Effector CD4-positive, alpha-beta T cell (primary cell): ENCODE results near the gene PIGN.
"Not testable (repeated sequence)": the region's sequence is repeated elsewhere in the genome, so short reads cannot be mapped to it uniquely, and the experiment has no call there.

Source experiments
- DNase-seq: peaks from one replicate; pipeline ENCODE4 v3.0.0-alpha.2; 2020

The PIGN gene

DNA sequence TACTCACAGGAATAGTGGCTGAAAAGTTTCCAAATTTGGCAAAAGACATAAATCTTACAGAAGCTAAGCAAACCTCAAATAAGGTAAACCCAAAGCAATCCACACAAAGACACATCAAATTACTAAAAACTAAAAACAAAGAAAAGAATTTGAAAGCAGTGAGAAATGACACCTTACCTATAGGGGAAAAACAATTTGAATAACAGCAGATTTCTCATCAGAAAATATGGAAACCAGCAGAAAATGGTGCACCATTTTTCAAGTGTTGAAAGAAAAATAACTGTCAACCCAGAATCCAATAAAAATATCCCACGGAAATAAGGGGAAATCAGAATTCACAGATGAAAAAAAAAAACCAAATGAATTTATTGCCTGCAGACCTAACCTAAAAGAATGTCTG is 138.6 kb downstream of the PIGN start:
- DNase-seq = no peak

DNA sequence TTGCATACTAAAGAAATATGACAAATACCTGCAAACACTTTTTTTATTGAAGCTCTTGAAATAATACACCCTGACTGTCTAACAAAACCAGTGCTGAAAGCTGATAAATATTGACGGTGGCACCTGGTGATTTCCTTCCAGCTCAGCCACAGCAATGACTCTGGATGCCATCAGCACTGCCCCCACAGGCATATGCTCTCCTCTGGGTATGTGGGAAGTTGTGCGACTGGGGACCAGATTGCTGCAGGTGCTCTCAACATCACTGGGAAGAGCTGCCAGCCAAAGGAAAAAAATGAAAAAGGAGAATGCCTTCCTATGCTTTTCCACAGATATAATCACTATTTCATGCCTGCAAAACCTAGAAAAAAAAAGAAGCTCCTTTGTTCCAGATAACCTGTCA is 141.5 kb downstream of the PIGN start:
- DNase-seq = no peak

DNA sequence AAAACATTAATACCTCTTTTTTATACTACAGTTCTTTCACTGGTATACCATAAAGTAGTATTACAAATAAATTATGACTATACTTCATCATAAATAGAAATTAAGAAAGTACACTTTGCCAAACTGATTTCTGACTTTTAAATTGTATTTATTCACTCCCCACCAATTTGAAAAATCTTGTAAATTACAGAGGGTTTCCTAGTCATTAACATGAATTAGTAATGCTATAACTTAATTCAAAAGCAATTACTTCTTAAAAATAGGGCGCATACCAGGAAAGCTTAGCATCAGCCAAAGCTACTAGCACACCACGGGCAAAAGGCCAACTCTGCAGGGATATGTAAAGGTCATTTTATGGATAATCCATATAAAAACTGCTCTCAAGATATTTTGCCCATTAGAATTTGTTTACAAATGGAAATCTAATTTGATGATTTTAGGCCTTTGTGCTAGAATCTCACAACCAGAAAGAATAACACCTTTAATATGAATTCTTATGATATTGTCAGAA is 142.3 kb downstream of the PIGN start:
- DNase-seq = no peak

DNA sequence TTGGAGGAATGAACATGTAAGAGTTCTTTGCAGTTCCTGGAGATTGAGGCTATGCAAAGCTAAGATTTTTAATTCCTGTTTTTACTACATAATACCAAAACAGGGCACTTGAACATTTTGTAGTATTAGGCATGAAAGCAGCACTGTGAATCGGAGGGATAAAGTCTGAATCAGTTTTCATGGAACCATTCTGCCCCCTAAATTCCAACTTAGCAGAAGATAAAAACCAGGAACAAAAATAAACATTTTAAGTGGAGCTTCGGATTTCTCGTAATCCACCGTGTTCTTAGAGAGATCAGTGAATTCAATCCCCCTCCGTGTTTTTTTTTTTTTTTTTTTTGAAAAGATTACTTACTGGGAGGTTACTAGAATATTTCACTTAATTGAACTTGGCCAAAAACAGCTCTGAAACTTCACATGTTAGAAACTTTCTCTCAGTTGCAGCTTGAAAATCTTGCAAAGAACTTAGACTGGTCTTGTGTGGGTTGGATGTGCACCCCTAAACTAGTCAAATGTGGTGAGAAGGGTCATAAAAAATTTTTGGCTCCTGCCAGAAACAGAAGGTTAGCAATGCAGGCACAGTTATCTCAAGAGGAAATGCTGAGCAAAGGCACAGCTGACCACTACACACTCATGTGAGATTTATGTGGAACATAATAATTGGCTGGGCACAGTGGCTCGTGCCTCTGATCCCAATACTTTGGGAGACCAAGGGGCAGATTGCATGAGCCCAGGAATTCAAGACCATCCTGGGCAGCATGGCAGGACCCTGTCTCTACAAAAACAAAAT is 148.7 kb downstream of the PIGN start:
- no peak for DNase-seq

DNA sequence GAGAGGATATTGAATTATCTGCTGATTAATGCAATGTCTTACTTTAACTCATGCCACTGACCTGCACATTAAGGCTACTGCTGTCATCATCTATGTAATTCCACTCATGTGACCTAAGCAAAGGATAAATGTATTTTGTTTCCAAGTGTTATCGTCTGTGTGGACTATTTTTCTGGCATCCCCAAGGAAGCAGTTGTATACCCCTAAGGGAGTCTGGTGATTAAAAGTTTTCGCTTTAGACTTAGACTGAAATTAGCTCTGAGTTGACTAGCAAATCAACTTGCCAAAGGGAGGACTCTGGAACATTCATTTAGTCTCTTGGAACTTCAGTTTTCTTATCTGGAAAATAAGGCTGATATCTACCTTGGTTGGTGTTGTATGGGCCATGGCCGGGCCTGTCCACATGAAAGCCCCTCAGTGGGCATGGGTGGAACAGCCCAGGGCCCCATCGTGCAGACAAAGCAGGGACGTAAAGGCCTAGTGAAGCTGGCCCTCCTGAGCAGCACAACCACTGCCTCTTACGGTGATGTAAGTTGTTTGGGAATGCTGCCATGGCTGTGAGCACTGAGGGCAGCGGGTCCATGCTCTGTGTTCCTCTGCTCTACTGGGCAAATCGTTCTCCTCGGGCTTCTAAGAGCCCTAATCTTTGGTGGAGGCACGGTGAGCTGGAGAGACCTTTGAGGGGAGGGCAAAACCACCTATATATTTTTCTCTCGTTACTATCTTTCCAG is 149.7 kb downstream of the PIGN start:
- DNase-seq = no peak

DNA sequence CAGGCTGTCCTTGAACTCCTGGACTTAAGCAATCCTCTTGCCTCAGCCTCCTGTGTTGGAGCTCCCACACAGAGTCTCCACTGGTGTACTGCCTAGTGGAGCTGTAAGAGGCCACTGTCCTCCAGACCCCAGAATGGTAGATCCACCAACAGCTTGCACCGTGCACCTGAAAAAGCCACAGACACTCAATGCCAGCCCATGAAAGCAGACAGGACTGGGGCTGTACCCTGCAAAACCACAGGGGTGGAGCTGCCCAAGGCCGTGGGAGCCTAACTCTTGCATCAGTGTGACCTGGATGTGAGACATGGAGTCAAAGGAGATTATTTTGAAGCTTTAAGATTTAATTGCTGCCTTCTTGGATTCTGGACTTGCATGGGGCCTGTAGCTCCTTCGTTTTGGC is 152.6 kb downstream of the PIGN start:
- DNase-seq = not testable (repeated sequence)

DNA sequence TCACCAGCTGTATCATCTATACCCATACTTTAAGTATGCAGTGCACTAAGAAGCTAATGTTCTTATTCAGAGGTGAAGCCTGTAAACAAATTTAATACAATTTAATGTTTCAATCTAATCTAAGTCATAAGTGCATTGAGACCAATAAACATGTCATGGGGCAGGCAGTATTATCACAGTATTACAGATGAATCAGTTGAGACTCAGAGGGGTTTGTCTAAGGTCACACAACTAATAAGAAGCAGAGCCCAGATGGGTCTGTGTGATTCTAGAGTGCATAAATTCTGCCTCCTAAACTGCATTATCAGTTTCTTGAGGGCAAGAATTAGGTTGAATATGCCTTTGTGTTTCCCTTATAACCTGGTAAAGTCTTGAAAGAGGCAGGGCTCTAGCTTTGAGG is 153.1 kb downstream of the PIGN start:
- no peak for DNase-seq

DNA sequence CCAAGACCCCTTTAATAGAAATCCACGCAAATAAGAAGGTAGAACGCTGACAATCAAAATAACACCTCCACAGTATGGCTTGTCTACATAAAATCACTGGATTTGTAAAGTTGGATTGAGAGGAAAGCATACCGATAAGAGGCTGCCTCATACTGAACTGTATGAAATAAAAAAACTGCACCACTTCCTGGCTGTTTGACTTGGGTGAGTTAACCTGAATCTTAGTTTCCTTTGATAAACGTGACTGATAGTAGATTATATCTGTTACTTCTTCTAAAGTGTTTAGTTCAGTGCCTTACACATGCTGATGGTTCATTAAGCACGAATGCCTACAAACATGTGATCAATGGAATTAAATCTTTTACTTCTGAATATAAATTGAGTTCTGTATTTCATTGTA is 153.6 kb downstream of the PIGN start:
- no peak for DNase-seq

DNA sequence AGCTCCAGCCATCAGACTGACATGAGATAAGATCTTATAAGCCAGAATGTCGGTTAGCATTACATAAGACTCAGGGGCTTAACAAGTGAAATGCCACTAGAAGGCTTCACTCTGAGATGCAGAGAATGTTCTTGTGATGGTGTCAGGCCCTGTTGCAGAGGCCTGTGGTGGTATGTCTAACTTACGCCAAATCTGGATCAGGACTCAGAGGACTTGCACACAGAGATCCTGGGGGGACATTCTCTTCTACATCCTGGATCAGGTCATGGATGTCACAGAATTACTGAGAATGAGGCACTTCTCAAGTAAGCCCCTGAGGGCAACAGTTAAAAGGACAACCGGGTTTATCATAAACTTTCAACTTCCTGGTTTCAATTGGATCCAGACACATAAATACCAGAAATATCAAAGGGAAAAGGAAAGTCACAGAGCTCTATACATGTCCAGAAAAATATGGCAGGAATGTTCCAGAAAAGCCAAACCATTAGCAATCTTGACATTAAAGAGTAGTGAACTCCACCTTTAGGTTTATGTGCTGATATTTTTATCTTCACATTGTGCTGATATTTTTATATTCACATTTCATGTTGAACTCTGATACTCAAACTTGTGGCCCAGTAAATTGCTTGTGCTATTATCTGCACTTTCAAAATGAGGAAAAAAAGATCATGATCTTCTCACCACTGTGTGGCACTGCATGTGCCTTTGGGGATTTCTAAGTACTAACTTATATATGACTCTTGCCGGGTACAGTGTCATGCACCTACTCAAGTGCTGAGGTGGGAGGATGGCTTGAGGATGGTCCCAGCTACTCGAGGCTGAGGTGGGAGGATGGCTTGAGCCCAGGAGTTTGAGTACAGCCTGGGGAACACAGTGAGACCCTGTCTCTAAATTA is 156.5 kb downstream of the PIGN start:
- no peak for DNase-seq

DNA sequence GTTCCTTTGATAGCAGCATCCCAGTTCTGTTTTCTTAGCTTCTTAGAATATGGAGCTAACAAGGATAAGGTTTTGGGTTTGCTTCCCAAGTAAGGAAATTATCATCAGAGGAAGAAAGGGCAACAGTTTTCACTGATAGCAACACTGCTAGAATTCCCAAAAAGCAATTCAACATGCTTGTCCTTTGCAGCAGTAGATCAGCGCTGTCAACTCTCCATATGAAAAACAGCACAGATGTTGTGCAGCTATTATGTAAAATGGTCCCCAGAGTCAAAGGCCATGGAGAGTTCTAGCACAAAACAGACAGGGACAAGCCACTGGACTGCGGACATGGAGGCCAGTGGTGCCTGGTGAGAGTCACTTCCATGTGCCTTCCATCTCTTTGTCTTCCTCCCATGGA is 158.1 kb downstream of the PIGN start:
- DNase-seq = no peak

DNA sequence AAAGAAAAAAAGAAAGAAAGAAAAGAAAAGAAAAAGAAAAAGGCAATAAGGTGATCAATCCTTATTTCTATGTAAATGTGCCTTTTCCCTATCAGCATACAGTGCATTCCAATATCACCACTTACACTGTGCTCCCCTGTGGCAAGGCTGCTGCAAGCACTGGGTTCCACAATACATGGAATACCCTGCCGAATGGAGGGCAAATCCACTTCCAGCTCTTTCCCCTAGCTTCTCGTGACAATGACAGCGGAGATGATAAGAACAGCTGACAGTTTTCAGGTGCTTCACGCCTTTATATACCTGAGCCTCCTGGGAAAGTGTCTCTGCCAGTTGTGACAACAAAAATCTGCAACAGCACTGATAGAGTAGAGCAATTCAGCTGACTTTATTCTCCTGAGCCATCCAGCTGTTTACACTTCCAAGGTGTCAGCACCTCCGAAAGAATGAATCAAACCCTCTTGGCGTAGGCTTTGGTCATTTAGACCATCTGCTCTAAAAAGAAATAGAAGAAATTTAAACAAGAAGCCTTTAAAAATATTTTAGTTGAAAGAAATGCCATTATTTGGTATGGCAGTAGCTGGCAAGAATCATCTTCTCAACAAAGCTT is 158.8 kb downstream of the PIGN start:
- no peak for DNase-seq

DNA sequence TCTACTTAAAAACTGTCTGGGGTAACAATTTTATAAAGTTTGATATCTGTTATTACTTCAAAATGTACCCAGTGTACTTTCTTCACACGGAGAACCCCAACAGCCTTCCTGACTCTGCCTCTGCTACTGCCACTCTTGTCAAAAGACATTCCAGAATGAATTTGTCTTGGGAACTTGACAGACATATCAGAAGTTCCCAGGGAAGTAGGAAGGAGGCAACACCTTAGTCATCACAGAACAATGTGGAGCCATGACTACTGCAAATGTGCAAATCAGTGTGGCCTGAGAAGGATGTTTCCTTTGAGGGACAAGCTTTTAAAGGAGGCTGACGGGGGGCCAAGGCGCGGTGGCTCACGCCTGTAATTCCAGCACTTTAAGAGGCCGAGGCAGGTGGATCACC is 160.3 kb downstream of the PIGN start:
- no peak for DNase-seq

DNA sequence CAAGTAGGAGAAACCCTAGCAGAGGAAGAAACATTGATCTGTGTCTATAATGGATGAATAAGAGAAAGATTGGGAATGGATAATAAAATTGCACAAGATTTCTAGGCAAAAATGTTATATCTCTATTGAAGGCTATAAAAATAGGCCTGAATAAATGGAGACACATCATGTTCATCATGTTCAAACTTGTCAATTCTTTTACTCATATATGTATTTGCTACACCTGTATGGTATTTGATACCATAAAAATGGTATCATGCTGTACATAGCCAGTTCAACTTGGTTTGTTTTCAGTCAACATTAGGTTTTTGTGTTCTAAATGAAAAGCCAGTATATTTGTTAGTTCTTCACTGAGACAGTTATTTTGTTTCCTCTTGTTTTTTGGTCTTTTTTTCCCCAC is 161.9 kb downstream of the PIGN start:
- no peak for DNase-seq

DNA sequence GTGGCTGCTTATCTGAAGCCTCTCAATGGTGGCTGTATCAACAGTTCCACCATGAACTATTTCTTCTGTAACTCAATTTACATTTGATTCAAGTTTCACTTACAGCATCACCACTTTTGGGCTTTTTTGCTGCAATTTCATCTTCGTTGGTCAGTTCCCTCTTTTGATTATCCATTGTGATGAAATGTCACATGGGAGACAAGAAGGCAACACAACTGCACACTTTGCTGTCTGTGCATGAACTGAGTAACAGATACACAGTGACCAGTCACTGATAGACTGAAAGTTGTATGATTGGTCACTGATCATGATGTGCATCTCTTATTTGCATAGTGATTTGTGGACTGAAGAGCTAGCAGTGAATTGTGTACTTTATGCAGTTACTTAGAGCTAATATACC is 163.3 kb downstream of the PIGN start:
- no peak for DNase-seq

DNA sequence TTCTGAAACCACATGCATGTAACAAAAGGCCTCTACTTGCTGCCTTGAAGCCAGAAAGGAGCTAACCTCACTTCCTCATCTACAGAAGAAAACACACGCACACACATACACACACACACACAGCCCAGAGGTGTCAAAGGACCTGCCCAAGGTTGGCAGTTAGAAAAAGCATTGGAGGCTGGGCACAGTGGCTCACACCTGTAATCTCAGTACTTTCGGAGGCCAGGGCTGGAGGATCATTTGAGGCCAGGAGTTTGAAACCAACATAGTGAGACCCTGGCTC is 168.2 kb downstream of the PIGN start:
- no peak for DNase-seq

DNA sequence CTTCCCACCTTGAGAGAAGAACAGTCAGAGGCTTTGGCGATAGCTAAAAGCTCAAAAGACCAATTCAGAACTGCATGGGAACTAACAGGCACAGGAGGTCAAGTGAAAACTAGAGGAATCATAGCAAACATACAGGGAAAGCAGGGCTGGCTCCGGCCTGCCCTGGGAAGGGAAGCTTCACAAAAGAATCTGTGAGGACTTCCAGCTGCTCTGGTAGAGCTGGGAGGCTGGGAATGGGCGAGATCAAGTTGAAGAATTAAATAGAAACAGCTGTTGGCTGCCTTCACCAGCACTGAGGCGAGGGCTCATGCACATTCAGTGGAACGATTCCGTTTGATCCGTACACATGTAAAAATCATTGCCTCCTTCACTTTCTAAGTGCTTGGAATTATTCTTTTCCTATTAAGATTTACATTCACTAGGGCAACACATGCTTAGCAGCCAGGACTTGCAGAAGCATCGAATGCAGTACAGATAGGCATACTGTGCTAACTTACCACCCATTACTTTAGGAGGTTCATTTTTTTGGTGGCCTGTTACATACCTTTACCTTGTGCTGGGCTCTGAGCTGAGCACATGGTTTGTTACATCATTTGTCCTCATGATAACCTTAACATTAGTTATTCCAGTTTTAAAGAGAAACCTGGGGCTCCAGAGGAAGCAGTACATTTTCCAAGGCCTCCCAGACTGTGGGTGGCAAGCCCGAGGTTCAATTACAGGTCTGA is 168.7 kb downstream of the PIGN start:
- no peak for DNase-seq

DNA sequence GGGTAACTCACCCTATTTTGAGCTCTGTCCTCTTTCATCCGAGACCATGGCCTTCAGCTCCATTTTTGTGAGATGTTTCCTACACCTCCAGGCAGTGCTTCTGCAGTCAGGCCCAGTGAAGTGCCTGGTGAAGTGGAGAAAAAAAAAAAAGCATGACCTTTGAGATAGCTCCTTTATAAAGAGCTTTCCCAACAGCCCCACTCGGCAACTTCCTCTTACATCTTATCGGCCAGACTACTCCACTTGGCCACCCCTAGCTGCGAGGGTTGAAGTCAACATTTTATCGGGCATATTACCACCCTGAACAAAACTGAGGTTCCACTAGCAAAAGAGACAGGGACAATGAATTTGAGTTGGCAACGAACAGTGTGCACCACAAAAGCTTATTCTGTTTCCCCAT is 169.2 kb downstream of the PIGN start:
- no peak for DNase-seq

DNA sequence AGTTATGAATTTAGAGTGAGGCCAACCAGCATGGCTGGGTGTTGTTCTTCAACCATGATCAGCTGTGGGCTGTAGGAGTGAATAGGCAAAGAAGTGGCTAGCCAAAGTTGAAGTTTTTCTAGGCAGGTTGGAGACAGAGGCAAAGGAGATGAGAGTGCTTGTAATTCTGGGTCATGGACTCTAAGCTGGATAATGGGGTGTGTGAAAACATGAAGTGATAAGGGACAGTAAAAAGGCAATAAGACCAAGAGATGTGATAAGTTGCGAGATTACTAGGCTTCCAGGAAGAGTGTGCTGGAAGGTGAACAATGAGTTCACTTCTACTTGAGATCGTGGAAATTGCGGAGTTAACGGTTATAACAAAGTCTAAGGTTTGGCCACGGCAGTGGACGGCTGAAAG is 175.4 kb downstream of the PIGN start:
- DNase-seq = no peak

DNA sequence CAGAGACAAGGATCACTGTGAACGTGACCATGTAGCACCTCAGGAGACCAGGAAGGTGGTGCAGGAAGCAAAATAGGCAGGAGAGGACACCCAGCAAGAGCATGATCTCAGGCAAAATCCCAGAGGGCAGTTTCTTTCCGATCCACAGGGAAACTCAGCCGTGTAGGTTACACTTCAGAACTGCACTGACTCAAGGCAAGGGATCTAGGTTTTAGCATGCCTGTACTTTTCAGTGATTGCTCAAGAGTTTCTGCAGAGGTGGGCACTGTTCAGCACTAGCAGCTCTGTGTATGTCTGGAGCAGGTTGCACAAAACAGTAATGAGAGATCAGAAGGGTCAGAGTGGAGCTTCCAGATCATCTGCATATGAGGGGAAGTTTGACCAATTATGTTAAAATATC is 177.3 kb downstream of the PIGN start:
- no peak for DNase-seq

DNA sequence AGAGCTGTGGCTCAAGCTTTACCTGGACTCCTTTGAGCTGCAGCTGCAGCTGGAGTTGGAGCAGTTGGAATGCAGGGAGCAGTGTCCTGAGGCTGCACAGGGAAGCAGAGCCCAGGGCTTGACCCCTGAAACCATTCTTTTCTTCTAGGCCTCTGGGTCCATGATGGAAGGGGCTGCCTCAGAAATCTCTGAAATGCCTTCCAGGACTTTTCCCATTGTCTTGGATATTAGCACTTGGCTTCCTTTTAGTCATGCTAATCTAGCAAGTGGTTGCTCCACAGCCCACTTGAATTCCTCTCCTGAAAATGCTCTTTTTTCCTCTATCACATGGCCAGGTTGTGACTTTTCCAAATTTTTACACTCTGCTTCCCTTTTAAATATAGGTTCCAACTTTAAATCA is 185.5 kb downstream of the PIGN start:
- no peak for DNase-seq

DNA sequence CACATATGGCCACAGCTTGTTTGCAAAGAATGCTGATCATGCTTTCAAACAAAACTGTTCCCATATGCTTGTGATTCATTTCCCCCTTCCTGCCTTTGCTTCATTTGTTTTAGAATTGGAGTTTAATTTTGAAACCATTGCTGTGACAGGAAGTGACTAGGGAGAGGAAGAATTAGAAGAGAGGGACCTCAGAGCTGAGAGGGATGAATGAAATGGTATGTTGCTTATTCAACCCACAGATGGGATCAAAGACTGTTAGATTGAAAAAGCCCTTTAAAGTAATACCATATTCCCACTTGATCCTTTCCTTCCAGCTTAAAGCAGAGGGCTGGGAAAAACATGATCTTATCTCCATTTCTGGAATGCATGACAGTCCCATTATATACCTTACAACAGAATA is 187.9 kb downstream of the PIGN start:
- DNase-seq = no peak

DNA sequence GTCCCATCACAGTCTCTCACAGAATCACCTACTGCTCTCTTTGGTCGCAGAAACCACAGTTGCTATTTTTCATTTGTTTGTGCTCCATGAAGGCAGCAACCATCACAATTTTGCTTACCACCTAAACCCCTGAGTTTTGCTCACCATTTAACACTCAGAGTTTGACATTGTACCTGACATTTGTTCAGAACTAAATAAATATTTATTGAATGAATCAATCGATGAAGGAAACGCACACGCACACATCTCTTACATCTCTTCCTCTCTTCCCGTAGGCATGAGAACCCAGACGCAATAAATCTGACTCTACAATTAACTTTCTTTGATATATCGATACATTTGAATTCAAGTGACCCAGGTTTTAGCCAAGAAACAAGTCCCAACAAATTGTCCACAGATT is 188.5 kb downstream of the PIGN start:
- no peak for DNase-seq

DNA sequence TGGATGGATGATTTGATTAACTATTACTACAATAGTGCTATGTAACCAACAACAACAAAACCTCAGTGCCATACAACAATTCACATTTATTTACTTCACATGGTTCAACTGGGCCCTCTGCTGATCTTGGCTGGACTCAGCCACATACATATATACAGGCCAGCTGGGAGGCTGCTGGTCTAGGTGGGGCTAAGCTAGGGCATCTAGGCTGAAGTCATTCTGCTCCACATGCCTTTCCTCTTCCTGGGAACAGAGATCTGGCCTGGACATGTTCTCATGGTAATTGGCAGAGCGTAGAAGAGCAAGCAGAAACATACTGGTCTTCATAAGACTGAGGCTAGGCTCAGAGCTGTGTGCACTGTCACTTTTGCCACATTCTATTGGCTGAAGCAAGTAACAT is 191.2 kb downstream of the PIGN start:
- DNase-seq = no peak
